Stomach (tissue), 9 donors: ENCODE measurements around the gene MYOM1. TPM values are rescaled to one million over a fixed set of nuclear protein-coding genes. Genes with fewer than 3 reads are reported as not detected.

Experiments used
- DNase-seq, 2 donors: peaks; one replicate each; pipeline versions ENCODE4 v3.0.0 to v3.0.0-alpha.2; 2013 to 2019
- H3K27ac ChIP-seq, 5 donors: fragments of 200-600 bp in 4 of 5; sonication (generic) in 4 of 5; one replicate each; pipeline ENCODE4 v1.5.1; 2013 to 2019; ENCODE audit warnings: mild to moderate bottlenecking in 1 of 5, moderate library complexity in 1 of 5
- H3K27me3 ChIP-seq, 3 donors: fragments of 200-600 bp; sonication (generic); one replicate each; pipeline ENCODE4 v1.5.1; 2017 to 2019; ENCODE audit warnings: mixed run types in 1 of 3
- H3K36me3 ChIP-seq, 4 donors: fragments of 200-600 bp; sonication (generic); 1 replicate in 3 of 4; 2 replicates in 1 of 4; pipeline ENCODE4 v1.5.1; 2016 to 2019
- H3K4me1 ChIP-seq, 4 donors: fragments of 200-600 bp; sonication (generic); one replicate each; pipeline ENCODE4 v1.5.1; 2016 to 2019
- H3K4me3 ChIP-seq, 4 donors: fragments of 200-600 bp; sonication (generic) in 3 of 4; one replicate each; pipeline ENCODE4 v1.5.1; 2016 to 2019; ENCODE audit warnings: mild to moderate bottlenecking in 1 of 4
- H3K9me3 ChIP-seq, 4 donors: fragments of 200-600 bp; sonication (generic); one replicate each; pipeline ENCODE4 v1.5.1; 2016 to 2019
- CTCF ChIP-seq, 7 experiments: fragments of 450-650 bp in 4 of 7; fragments of 200-600 bp in 3 of 7; sonication (generic) in 3 of 7; IDR thresholded peaks; one replicate each; pipeline ENCODE4 v1.5.1; 2016 to 2019; ENCODE audit warnings: antibody characterized with exemption in 7 of 7, control low read depth in 2 of 7, mild to moderate bottlenecking in 1 of 7
- EP300 ChIP-seq: sonication (generic); formaldehyde crosslinking; IDR thresholded peaks from one replicate; pipeline ENCODE4 v1.6.1; 2017; ENCODE audit warnings: antibody characterized with exemption
- POLR2A ChIP-seq, 4 donors: fragments of 450-650 bp; IDR thresholded peaks; one replicate each; pipeline ENCODE4 v1.6.1; 2016; ENCODE audit warnings: antibody characterized with exemption in 4 of 4, control low read depth in 2 of 4, mild to moderate bottlenecking in 1 of 4, moderate library complexity in 1 of 4
- POLR2AphosphoS5 ChIP-seq, 3 donors: sonication (generic); formaldehyde crosslinking; IDR thresholded peaks; one replicate each; pipeline ENCODE4 v1.6.1; 2016; ENCODE audit warnings: antibody characterized with exemption in 3 of 3
- WGBS, 5 donors: extraction: QIAGEN DNeasy Blood & Tissue Kit in 3 of 5; methylation state at CpG; one replicate each; pipeline versions ENCODE4 v1.1.5 to v1.1.7; 2013 to 2018; 5-methylcytosine and 5-hydroxymethylcytosine counted together
- intact Hi-C: fragments of 100-400 bp; cut with DNase I; formaldehyde crosslinking; loops from one replicate; pipeline ENCODE4 v1.15.1; 2023; ENCODE audit warnings: low total_unique reads
- polyA plus RNA-seq, 3 donors: library from polyadenylated mRNA; stranded (reverse); fragments of 200-250 nt; gene quantifications; one replicate each; pipeline ENCODE4 v1.2.3, GENCODE V29; 2013
- total RNA-seq, 5 donors: library from RNA; depleted of rRNA; stranded (reverse); fragments of >200 nt; gene quantifications; one replicate each; pipeline versions ENCODE4 v1.1.0 to v1.2.3, GENCODE V29; 2014 to 2016
- donor health status: healthy with polysubstance abuse.
- donor health status: Bipolar disorder and iron deficiency.
- donor health status: healthy.

MYOM1 gene
- total and polyA plus RNA-seq, 8 donors: 1.2 to 37.9 (median 3.5) TPM

GRCh38 chr18:3262234-3263131, 42.7 kb upstream of the MYOM1 start:
- no peaks in the 10 kb centered on the region for H3K27me3 ChIP-seq
- H3K36me3 ChIP-seq: peaks cover 12 to 16% (median 14%) of the 10 kb centered on the region in 4 donors
- no peak for TF ChIP-seq EP300
- TF ChIP-seq CTCF (IDR thresholded peaks at IDR 0.05): no peak
- TF ChIP-seq POLR2A (IDR thresholded peaks at IDR 0.05): no peak
- no peak for TF ChIP-seq POLR2AphosphoS5 (IDR thresholded peaks at IDR 0.05)
- intact Hi-C loops: no loop called here
- peaks cover 53 to 70% (median 64%) of the 10 kb centered on the region in 4 donors for H3K4me1 ChIP-seq
- peak overlapping the region; percentile 89 to 98 (median 92) for H3K4me3 ChIP-seq
- 0 to 1% (median 0%) methylated on average over 24 to 69 of the region's 69 CpGs for WGBS, 5 donors
- DNase-seq: peak in 1 of 2 donors; percentile 62
- H3K27ac ChIP-seq: peak overlapping the region; percentile 96 to 99 (median 98)
- H3K9me3 ChIP-seq: no peaks in the 10 kb centered on the region

GRCh38 chr18:3261373-3262233, 41.8 kb upstream of the MYOM1 start, which contains the start of gene MYL12B:
TSS of gene MYL12B (plus strand) at chr18:3262133. CDS start at chr18:3272899, 10,766 bp downstream.
- DNase-seq: peak; percentile 84 to 95
- peak within 1 kb of the TSS; percentile 89 to 98 (median 92) for H3K4me3 ChIP-seq
- WGBS, 5 donors: 0% methylated on average over 46 to 84 of the region's 84 CpGs
- peaks cover 53 to 70% (median 63%) of the 10 kb centered on the region in 4 donors for H3K4me1 ChIP-seq
- intact Hi-C loops: no loop called here
- H3K9me3 ChIP-seq: no peaks in the 10 kb centered on the region
- H3K27me3 ChIP-seq: no peaks in the 10 kb centered on the region
- H3K36me3 ChIP-seq: peaks cover 20 to 25% (median 22%) of the 10 kb centered on the region in 4 donors
- peak within 1 kb of the TSS; percentile 96 to 99 (median 98) for H3K27ac ChIP-seq
- TF ChIP-seq POLR2AphosphoS5 (IDR thresholded peaks at IDR 0.05) (peak; percentile 79 to 93 (median 88)), EP300 (no peak), CTCF (IDR thresholded peaks at IDR 0.05) (peak in 1 of 7 experiments; percentile 5), POLR2A (IDR thresholded peaks at IDR 0.05) (peak in 1 of 4 donors; percentile 64)

GRCh38 chr18:3260995-3261372, 41.2 kb upstream of the MYOM1 start:
- H3K36me3 ChIP-seq: peaks cover 25 to 31% (median 28%) of the 10 kb centered on the region in 4 donors
- TF ChIP-seq POLR2A (IDR thresholded peaks at IDR 0.05) (no peak), POLR2AphosphoS5 (IDR thresholded peaks at IDR 0.05) (no peak), EP300 (no peak), CTCF (IDR thresholded peaks at IDR 0.05) (no peak)
- H3K27ac ChIP-seq: peak overlapping the region; percentile 96 to 99 (median 98)
- H3K4me3 ChIP-seq: peak overlapping the region; percentile 89 to 98 (median 92)
- whole genome bisulfite sequencing, 5 donors: 6 to 18% (median 15%) methylated on average over 5 of the region's 5 CpGs
- intact Hi-C loops: no loop called here
- H3K27me3 ChIP-seq: no peaks in the 10 kb centered on the region
- no peaks in the 10 kb centered on the region for H3K9me3 ChIP-seq
- DNase-seq: no peak
- H3K4me1 ChIP-seq: peaks cover 55 to 70% (median 62%) of the 10 kb centered on the region in 4 donors

- no peak for DNase-seq
- Histone ChIP-seq H3K9me3 (no peaks in the 10 kb centered on the region), H3K27me3 (no peaks in the 10 kb centered on the region), H3K4me3 (no peak overlapping the region), H3K36me3 (peaks cover 54 to 61% (median 58%) of the 10 kb centered on the region in 4 donors), H3K4me1 (peaks cover 31 to 73% (median 46%) of the 10 kb centered on the region in 4 donors), H3K27ac (peak overlapping the region; percentile 3 to 90 (median 82))
- 89 to 98% (median 93%) methylated on average over 2 of the region's 2 CpGs for WGBS, 5 donors
- intact Hi-C loops: no loop called here
- no peak for TF ChIP-seq CTCF (IDR thresholded peaks at IDR 0.05)
- no peak for TF ChIP-seq EP300
- no peak for TF ChIP-seq POLR2A (IDR thresholded peaks at IDR 0.05)
- TF ChIP-seq POLR2AphosphoS5 (IDR thresholded peaks at IDR 0.05): no peak
These were observed 37.9 kb upstream of the MYOM1 start for GRCh38 chr18:3257627-3258120.
